Body of pancreas (tissue), 4 donors: Measurements from ENCODE around the gene SUN5.

Experiments used
- POLR2A ChIP-seq, 3 donors: fragments of 450-650 bp; IDR thresholded peaks; one replicate each; pipeline ENCODE4 v1.6.1; 2016; ENCODE audit warnings: antibody characterized with exemption in 3 of 3, mild to moderate bottlenecking in 2 of 3
- TF ChIP-seq, protein P1 (sequence below), 7 experiments: fragments of 450-650 bp in 4 of 7; fragments of 200-600 bp in 3 of 7; sonication (generic) in 3 of 7; IDR thresholded peaks; one replicate each; pipeline ENCODE4 v1.5.1; 2016 to 2019; ENCODE audit warnings: antibody characterized with exemption in 7 of 7

DNA sequence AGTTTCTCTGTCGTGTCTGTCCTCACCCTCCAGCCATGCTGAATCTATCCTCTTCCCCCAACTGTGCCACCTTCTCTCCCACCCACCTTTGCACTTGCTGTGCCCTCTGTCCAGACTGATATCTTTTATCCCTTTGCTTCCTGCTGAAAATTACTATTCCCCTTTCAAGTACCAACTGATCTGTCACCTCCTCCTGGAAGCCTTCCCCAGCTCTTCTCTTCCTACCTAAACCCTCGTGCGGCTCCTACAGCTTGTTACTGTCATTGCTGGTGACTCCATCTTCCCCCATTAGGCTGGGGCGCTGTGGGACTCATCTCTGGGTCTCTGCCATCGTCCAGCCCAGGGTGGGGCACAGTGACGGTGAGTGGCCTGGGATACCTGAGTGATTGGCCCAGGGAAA, 28.3 kb upstream of the SUN5 start:
- TF ChIP-seq POLR2A (IDR thresholded peaks at IDR 0.05), result no peak
- TF ChIP-seq, protein P1, sequence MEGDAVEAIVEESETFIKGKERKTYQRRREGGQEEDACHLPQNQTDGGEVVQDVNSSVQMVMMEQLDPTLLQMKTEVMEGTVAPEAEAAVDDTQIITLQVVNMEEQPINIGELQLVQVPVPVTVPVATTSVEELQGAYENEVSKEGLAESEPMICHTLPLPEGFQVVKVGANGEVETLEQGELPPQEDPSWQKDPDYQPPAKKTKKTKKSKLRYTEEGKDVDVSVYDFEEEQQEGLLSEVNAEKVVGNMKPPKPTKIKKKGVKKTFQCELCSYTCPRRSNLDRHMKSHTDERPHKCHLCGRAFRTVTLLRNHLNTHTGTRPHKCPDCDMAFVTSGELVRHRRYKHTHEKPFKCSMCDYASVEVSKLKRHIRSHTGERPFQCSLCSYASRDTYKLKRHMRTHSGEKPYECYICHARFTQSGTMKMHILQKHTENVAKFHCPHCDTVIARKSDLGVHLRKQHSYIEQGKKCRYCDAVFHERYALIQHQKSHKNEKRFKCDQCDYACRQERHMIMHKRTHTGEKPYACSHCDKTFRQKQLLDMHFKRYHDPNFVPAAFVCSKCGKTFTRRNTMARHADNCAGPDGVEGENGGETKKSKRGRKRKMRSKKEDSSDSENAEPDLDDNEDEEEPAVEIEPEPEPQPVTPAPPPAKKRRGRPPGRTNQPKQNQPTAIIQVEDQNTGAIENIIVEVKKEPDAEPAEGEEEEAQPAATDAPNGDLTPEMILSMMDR (IDR thresholded peaks at IDR 0.05), result no peak
